Retina (tissue), 1 donor: ENCODE measurements around the gene LRRC10.
"Not testable (repeated sequence)": the region's sequence is repeated elsewhere in the genome, so short reads cannot be mapped to it uniquely, and the experiment has no call there.

Experiments
- DNase-seq: peaks from one replicate; pipeline ENCODE4 v3.0.0-alpha.2; 2016

LRRC10 gene

GRCh38 chr12:69616025-69616424, 5.3 kb upstream of the LRRC10 start:
- no peak for DNase-seq

GRCh38 chr12:69613351-69613750, 2.6 kb upstream of the LRRC10 start:
- DNase-seq = no peak

- no peak for DNase-seq
Measured at GRCh38 chr12:69610126-69610525, 581 bp downstream of the LRRC10 start.

- DNase-seq = no peak
Measured at GRCh38 chr12:69608114-69608513, 2.6 kb downstream of the LRRC10 start.

GRCh38 chr12:69604275-69604674, 6.4 kb downstream of the LRRC10 start:
- not testable (repeated sequence) for DNase-seq

- not testable (repeated sequence) for DNase-seq
Measured at GRCh38 chr12:69603556-69603955, 7.2 kb downstream of the LRRC10 start.

- no peak for DNase-seq
Measured at GRCh38 chr12:69602954-69603353, 7.8 kb downstream of the LRRC10 start.

- DNase-seq = no peak
Measured at GRCh38 chr12:69601962-69602685, 8.6 kb downstream of the LRRC10 start.

GRCh38 chr12:69600804-69601203, 9.9 kb downstream of the LRRC10 start:
- no peak for DNase-seq

GRCh38 chr12:69598174-69598753, 12.4 kb downstream of the LRRC10 start:
- no peak for DNase-seq

GRCh38 chr12:69595689-69596088, 15.0 kb downstream of the LRRC10 start:
- DNase-seq = no peak

GRCh38 chr12:69589082-69589481, 21.6 kb downstream of the LRRC10 start:
- no peak for DNase-seq

- no peak for DNase-seq
Measured at GRCh38 chr12:69588527-69588926, 22.2 kb downstream of the LRRC10 start.

GRCh38 chr12:69585189-69586062, 25.3 kb downstream of the LRRC10 start, which contains the start of gene CCT2:
CCT2 (plus strand) TSS chr12:69585459; CDS start chr12:69585522, 63 bp downstream.
- peak; percentile 98 for DNase-seq

GRCh38 chr12:69583203-69583602, 27.5 kb downstream of the LRRC10 start:
- no peak for DNase-seq

- DNase-seq = no peak
Measured at GRCh38 chr12:69580074-69580473, 30.6 kb downstream of the LRRC10 start.

- DNase-seq = no peak
Measured at GRCh38 chr12:69579029-69579428, 31.7 kb downstream of the LRRC10 start.

- DNase-seq = no peak
Measured at GRCh38 chr12:69578283-69578682, 32.4 kb downstream of the LRRC10 start.

- no peak for DNase-seq
Measured at GRCh38 chr12:69575346-69575745, 35.4 kb downstream of the LRRC10 start.

- peak; percentile 42 for DNase-seq
Measured at GRCh38 chr12:69570545-69571399, 39.9 kb downstream of the LRRC10 start.

- no peak for DNase-seq
Measured at GRCh38 chr12:69570000-69570516, 40.6 kb downstream of the LRRC10 start.

- DNase-seq = no peak
Measured at GRCh38 chr12:69569236-69569635, 41.5 kb downstream of the LRRC10 start.
